NCI-H748 treated with DMSO at 0.1 percent for 48 hours (cell line): Measurements from ENCODE around the gene SNTG2.

Source experiments
- DNase-seq: peaks from one replicate; lab custom pipeline; 2025; lab: John Stamatoyannopoulos, UW

Gene SNTG2

DNA sequence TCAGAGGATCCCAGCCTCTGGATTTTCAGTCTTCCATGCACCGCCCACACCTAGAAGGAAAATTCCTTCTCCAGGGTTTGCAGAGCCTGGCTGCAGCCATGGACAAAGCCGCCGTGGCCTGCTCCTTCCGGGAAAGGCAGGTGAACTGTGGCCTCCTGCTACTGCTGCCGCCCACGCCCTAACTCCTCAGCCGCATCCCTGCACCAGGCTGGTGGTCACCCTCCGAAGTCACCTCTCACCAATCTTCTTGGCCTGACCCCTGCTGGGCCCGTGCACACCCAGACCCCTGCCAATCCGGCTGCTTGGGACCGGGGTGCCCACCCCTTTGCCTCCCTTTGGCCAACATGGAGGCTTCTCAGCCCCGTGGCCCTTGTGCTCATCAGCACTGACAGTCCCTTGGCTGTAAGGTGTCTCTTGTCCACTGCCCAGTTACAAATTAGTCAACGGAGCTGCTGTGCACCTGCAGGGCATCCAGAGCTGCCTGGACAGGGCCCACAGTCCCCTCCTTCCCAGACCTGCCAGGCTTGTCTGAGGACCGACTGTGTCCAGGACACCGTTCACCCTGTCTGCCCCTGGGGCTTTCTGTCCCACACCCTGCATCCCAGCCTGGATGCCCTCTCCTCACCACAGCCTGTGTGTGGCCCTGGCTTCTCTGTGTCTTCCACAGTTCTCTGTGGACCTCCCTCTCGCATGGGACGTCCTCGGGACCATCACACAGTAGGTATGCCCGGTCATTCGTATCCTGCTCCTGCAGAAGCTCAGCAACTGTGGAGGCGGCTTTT, 332.6 kb downstream of the SNTG2 start:
- DNase-seq = no peak

DNA sequence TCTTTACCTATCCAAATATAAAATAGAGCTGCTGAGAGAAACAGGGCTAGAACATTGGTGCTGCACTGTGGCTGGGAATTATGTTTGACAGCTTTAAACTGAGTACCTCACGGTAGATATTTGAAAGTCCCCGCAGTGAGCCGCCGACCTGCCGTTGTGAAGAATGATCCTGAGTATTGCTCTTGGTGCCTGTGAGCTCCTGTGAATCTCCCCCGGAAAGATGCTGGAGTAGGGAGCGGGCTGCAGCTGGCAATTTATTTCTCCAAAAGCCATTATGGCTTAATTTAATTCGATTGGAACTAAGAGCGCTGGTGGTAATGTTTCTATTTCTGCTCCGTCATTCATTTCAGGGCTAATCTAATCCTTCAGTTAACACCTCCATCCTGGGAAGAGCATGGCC, 333.2 kb downstream of the SNTG2 start:
- no peak for DNase-seq

DNA sequence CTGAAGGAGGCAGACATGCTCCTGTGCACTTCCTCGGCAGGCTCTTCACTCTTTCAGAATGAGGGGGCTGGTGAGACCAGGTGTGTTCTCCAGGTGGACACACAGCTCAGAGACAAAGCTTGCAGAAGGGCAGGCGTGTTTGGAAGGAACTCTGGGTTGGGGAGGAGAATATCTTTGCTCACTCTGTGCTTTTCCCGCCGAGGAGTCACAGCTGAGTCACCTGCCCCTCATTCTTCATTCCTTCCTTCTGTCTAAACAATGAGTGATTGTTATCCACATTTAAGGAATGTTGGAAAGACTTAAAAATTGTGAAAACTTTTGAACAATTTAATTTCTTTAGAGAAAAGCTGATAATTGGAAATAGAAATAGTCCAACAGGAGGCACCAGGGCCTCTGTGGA, 336.3 kb downstream of the SNTG2 start:
- no peak for DNase-seq

DNA sequence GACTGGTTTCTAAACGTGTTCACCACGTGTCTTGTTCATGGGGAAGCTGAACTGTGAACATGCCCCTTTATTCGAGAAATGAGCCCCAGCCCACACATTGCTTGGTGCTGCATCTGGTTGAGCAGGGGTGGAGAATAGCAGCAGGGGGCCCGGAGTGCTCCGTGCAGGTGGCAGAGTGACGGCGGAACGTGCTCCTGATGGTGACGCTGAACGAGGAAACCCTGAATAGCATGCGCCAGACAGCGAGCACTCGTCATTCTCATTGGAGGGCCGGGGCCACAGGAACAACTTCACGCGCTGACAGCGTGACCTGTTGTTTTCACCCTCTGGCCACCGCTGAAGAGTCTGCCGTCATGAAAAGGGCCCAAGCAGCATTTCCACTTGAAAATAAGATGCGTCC, 336.8 kb downstream of the SNTG2 start:
- no peak for DNase-seq

DNA sequence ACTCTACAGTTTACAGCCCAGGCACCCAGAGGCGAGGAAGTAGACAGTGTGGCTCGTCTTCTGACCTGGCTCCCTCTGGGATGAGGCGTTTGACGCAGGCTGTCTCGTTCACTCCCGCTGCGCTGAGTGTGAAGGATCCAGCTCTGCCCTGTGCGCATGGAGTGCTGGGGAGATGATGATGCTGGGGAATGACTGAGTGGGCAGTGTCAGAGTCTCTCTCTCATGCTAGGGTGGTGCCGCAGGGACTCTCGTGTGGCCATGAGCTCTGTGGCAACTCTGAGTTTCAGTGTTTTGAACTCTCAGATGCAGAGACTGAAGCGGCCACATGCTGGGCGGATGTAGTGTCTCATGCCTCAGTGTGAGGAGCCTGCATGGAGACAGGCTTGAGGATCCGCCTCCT, 344.3 kb downstream of the SNTG2 start:
- no peak for DNase-seq

DNA sequence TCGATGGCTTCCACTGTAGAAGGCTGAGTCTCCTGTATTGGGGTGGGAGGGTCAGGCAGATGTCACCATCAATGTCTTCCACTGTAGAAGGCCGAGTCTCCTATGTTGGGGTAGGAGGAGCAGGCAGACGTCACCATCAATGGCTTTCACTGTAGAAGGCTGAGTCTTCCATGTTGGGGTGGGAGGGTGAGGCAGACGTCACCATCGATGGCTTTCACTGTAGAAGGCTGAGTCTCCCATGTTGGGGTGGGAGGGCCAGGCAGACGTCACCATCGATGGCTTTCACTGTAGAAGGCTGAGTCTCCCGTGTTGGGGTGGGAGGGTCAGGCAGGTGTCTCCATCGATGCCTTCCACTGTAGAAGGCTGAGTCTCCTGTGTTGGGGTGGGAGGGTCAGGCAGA, 345.1 kb downstream of the SNTG2 start:
- no peak for DNase-seq

GRCh38 chr2:1297372-1298159, 346.9 kb downstream of the SNTG2 start:
- no peak for DNase-seq

GRCh38 chr2:1299043-1299442, 348.4 kb downstream of the SNTG2 start:
- no peak for DNase-seq

GRCh38 chr2:1300284-1300683, 349.6 kb downstream of the SNTG2 start:
- no peak for DNase-seq

DNA sequence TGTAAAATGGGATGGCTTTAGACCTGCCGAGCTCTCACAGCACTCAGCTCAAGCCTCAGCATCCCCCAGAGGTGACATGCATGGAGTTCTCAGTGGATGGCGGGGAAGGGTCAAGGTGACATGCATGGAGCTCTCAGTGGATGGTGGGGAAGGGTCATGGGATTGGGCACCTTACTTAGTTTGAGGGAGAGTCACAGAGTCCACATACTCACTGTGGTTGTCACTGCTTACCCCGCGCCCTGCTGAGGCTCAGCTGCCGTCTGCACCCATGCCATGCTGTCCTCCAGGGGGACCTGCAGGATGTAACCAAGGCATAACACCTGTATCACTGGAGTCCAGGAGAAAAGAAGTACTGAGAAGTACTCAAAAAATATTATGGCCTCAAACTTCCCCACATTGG, 350.4 kb downstream of the SNTG2 start:
- no peak for DNase-seq

DNA sequence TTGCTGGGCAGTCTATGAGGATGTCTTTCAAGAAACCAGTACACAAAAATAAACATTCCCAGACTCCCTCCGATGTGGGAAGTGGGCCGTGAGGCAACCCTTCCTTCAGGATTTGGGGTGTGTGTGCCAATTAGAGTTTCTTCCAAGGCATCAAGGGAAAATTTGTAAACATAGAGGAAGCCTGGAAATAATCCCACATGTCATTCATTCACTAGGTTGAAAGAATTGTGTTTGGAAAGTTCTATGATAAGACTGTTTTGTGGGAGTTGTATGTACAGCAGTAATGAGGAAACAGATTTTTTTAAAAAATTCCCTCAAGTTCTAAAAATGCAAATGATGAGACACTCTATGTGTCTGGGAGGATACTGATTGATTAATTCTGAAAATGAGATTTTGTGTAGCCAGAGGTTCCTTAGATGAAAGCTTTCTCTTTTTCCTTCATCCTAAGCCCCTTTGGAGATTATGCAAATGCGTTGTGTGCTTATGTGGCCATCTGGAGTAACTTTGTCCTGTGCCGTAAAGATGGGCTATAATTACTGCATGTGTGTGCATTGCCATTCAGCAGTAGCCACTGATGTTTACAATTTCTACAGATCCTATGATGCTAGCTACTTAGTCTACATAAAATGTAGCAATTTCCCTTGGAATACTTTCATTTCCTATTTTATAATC, 354.8 kb downstream of the SNTG2 start:
- no peak for DNase-seq

GRCh38 chr2:1306014-1306686, 355.5 kb downstream of the SNTG2 start:
- DNase-seq = no peak

DNA sequence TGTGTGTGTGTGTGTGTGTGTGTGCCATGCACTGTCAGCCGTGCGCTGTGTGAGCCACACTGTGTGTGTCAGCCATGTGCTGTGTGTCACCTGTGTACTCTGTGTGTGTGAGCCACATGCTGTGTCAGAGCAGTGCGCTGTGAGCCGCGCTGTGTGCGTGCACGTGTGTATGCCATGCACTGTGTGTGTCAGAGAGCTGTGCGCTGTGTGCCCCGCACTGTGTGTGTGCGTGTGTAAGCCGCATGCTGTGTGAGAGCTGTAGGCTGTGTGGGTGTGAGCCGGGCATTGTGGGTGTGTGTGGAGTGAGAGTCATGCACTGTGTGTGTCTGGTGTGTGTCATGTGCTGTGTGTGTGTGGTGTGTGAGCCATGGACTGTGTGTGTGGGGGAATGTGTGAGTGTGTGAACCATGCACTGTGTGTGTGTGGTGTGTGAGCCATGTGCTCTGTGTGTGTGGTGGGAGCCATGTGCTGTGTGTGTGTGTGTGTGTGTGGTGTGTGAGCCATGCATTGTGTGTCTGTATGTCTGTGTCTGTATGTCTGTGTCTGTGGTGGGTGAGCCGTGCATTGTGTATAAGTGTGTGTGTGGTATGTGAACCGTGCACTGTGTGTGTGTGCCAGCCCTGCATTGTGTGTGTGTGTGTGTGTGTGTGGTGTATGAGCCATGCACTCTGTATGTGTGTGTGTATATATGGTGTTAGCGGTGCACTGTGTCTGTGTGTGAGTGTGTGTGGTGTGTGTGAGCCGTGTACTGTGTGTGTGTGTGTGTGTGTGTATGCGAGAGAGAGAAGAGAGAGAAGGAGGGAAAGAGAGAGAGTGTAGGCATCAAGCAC, 356.3 kb downstream of the SNTG2 start:
- DNase-seq = no peak

GRCh38 chr2:1307670-1308069, 357.0 kb downstream of the SNTG2 start:
- no peak for DNase-seq

DNA sequence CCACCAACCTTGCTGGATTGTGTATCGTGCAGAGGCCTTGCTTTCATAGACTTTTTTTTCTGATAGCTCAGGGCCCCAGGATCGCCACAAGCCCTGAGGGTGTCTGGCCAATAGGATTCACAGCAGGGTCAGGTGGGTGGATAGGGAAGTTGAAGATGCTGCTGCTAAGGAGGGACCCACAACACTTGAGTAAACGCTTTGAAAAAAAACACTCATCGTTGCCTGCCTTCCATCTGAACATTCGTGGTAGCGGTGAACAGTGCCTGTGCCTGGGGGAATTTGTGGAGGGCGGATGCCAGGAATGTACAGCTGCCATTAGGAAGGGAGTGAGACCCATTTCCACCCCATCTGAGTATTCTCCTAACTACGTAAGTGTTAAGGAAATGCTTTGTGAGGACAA, 358.0 kb downstream of the SNTG2 start:
- DNase-seq = no peak

GRCh38 chr2:1309507-1309906, 358.9 kb downstream of the SNTG2 start:
- no peak for DNase-seq

DNA sequence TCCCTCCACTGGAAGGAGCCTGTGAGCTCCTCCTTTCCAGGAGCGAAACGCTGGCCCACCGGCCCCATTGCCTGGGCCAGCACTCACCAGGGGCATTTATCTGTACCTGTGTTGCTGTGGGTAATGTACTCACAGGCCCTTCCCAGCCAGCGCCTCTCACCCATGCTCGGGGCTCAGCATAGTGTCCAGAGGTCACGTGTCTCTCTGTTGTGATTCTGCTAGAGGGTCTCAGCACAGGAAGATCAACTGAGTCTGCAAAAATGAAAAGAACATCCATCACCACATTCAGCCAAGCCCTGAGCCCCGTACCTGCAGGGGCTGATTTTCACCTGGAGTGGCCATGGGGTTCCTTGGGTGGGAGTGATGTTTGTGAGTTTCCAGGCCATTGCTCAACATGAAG, 359.6 kb downstream of the SNTG2 start:
- no peak for DNase-seq

GRCh38 chr2:1310866-1311265, 360.2 kb downstream of the SNTG2 start:
- DNase-seq = no peak

GRCh38 chr2:1313240-1313924, 362.7 kb downstream of the SNTG2 start:
- no peak for DNase-seq

- no peak for DNase-seq
Observed at GRCh38 chr2:1314254-1314653, 363.6 kb downstream of the SNTG2 start.
